8988T (cell line): Measurements from ENCODE around the gene LOC128125822.

Experiments
- DNase-seq: peaks from one replicate; pipeline ENCODE4 v3.0.0; 2011

The LOC128125822 gene

GRCh38 chr6:63558278-63558677 is 14.0 kb upstream of the LOC128125822 start:
- DNase-seq, result no peak

- no peak for DNase-seq
These were observed 11.4 kb upstream of the LOC128125822 start for GRCh38 chr6:63560801-63561287.

- DNase-seq, result no peak
These were observed 11.0 kb upstream of the LOC128125822 start for GRCh38 chr6:63561288-63561687.

GRCh38 chr6:63563235-63563634 is 9.0 kb upstream of the LOC128125822 start:
- no peak for DNase-seq

GRCh38 chr6:63565058-63565726 is 7.1 kb upstream of the LOC128125822 start:
- no peak for DNase-seq

GRCh38 chr6:63565727-63566596 is 6.3 kb upstream of the LOC128125822 start:
- DNase-seq, result no peak

GRCh38 chr6:63567966-63568365 is 4.3 kb upstream of the LOC128125822 start:
- no peak for DNase-seq

GRCh38 chr6:63571361-63572043 is 778 bp upstream of the LOC128125822 start:
- DNase-seq, result peak; percentile 23

- DNase-seq, result no peak
These were observed 431 bp downstream of the LOC128125822 start for GRCh38 chr6:63572747-63573075.

GRCh38 chr6:63573076-63573898 is 1.0 kb downstream of the LOC128125822 start:
- peak; percentile 20 for DNase-seq

GRCh38 chr6:63573899-63574553 is 1.7 kb downstream of the LOC128125822 start:
- no peak for DNase-seq

- no peak for DNase-seq
These were observed 2.2 kb downstream of the LOC128125822 start for GRCh38 chr6:63574554-63574900.

GRCh38 chr6:63576147-63576772 is 4.0 kb downstream of the LOC128125822 start:
- DNase-seq, result no peak

GRCh38 chr6:63576985-63577712 is 4.9 kb downstream of the LOC128125822 start:
- DNase-seq, result no peak

- no peak for DNase-seq
These were observed 6.5 kb downstream of the LOC128125822 start for GRCh38 chr6:63578757-63579156.

- no peak for DNase-seq
These were observed 7.8 kb downstream of the LOC128125822 start for GRCh38 chr6:63579937-63580703.

- no peak for DNase-seq
These were observed 8.4 kb downstream of the LOC128125822 start for GRCh38 chr6:63580704-63580961.

GRCh38 chr6:63581355-63582013 is 9.2 kb downstream of the LOC128125822 start:
- no peak for DNase-seq

- DNase-seq, result no peak
These were observed 10.4 kb downstream of the LOC128125822 start for GRCh38 chr6:63582579-63583231.
